Measurements from ENCODE around the gene HERC2.
"Not testable (repeated sequence)": the region's sequence is repeated elsewhere in the genome, so short reads cannot be mapped to it uniquely, and the experiment has no call there.

The HERC2 gene

GRCh38 chr15:28128031-28128430, 193.9 kb downstream of the HERC2 start:
- no peak for DNase-seq

- DNase-seq, result no peak
Observed at GRCh38 chr15:28127036-28127435, 194.9 kb downstream of the HERC2 start.

GRCh38 chr15:28125673-28126651, 196.0 kb downstream of the HERC2 start:
- peak; percentile 72 for DNase-seq

- no peak for DNase-seq
Observed at GRCh38 chr15:28124841-28125240, 197.1 kb downstream of the HERC2 start.

- DNase-seq, result peak; percentile 86
Observed at GRCh38 chr15:28123408-28124023, 198.5 kb downstream of the HERC2 start.

- no peak for DNase-seq
Observed at GRCh38 chr15:28122038-28122949, 199.7 kb downstream of the HERC2 start.

- not testable (repeated sequence) for DNase-seq
Observed at GRCh38 chr15:28121577-28121976, 200.4 kb downstream of the HERC2 start.

GRCh38 chr15:28120359-28120640, 201.7 kb downstream of the HERC2 start:
- no peak for DNase-seq

GRCh38 chr15:28118531-28118930, 203.4 kb downstream of the HERC2 start:
- DNase-seq, result no peak

- DNase-seq, result no peak
Observed at GRCh38 chr15:28118083-28118482, 203.9 kb downstream of the HERC2 start.

- DNase-seq, result no peak
Observed at GRCh38 chr15:28117432-28117990, 204.5 kb downstream of the HERC2 start.

- no peak for DNase-seq
Observed at GRCh38 chr15:28116521-28117431, 205.2 kb downstream of the HERC2 start.

- DNase-seq, result no peak
Observed at GRCh38 chr15:28115871-28116270, 206.1 kb downstream of the HERC2 start.

GRCh38 chr15:28114721-28115622, 207.0 kb downstream of the HERC2 start:
- DNase-seq, result no peak

GRCh38 chr15:28114114-28114455, 207.9 kb downstream of the HERC2 start:
- DNase-seq, result no peak

- DNase-seq, result no peak
Observed at GRCh38 chr15:28113394-28114113, 208.4 kb downstream of the HERC2 start.

- DNase-seq, result no peak
Observed at GRCh38 chr15:28112962-28113361, 209.0 kb downstream of the HERC2 start.

- no peak for DNase-seq
Observed at GRCh38 chr15:28112101-28112760, 209.7 kb downstream of the HERC2 start.

- no peak for DNase-seq
Observed at GRCh38 chr15:28111543-28111942, 210.4 kb downstream of the HERC2 start.

GRCh38 chr15:28110481-28110881, 211.5 kb downstream of the HERC2 start:
- no peak for DNase-seq

All from hematopoietic multipotent progenitor cell treated with erythropoietin and hydrocortisone succinate and interleukin-3 and kit ligand, for 4 days (in vitro differentiated cells).